SU-DHL-6 (cell line): ENCODE data around the gene SESN1.

ENCODE experiments used
- EZH2phosphoT487 ChIP-seq: fragments of 200-600 bp; sonication (generic), shearing (Covaris generic); conservative IDR thresholded peaks from 2 replicates; pipeline ENCODE4 v1.6.1; 2018; ENCODE audit warnings: mild to moderate bottlenecking, antibody characterized with exemption, low read length, moderate library complexity, mixed read lengths
- TF ChIP-seq, protein P1 (sequence below): fragments of 200-600 bp; sonication (generic); IDR thresholded peaks from one replicate; pipeline ENCODE4 v1.5.1; 2017; ENCODE audit warnings: antibody characterized with exemption, mild to moderate bottlenecking, low read length, moderate library complexity; ENCODE audit not compliant: insufficient read depth, poor library complexity, severe bottlenecking

GRCh38 chr6:109139109-109139508, 44.5 kb upstream of the SESN1 start:
- TF ChIP-seq, protein P1, sequence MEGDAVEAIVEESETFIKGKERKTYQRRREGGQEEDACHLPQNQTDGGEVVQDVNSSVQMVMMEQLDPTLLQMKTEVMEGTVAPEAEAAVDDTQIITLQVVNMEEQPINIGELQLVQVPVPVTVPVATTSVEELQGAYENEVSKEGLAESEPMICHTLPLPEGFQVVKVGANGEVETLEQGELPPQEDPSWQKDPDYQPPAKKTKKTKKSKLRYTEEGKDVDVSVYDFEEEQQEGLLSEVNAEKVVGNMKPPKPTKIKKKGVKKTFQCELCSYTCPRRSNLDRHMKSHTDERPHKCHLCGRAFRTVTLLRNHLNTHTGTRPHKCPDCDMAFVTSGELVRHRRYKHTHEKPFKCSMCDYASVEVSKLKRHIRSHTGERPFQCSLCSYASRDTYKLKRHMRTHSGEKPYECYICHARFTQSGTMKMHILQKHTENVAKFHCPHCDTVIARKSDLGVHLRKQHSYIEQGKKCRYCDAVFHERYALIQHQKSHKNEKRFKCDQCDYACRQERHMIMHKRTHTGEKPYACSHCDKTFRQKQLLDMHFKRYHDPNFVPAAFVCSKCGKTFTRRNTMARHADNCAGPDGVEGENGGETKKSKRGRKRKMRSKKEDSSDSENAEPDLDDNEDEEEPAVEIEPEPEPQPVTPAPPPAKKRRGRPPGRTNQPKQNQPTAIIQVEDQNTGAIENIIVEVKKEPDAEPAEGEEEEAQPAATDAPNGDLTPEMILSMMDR: no peak
- no peak for TF ChIP-seq EZH2phosphoT487
